ENCODE results near the gene RTL1. TPM values are rescaled to one million over a fixed set of nuclear protein-coding genes. Genes with fewer than 3 reads are reported as not detected.
A peak's percentile ranks its signal among the peaks of the same experiment; 100 is the strongest.

Gene RTL1
- total RNA-seq, 1 experiment from 2014 or later = not detected

- no peaks in the 10 kb centered on the region for H3F3A ChIP-seq (ENCODE audit: low read length, unreplicated experiment)
- H3K9me2 ChIP-seq (replicated peaks; ENCODE audit: low read length) = no peaks in the 10 kb centered on the region
- no peak overlapping the region for H3K4me2 ChIP-seq (ENCODE audit: low read length)
- no peaks in the 10 kb centered on the region for H3K79me2 ChIP-seq (ENCODE audit: low read length)
- no peak overlapping the region for H3K9ac ChIP-seq (ENCODE audit: low read length)
- no peaks in the 10 kb centered on the region for H3K4me1 ChIP-seq (ENCODE audit: insufficient read depth, low read length)
- ATAC-seq = no peak
- intact Hi-C loops (cut with micrococcal nuclease) = no loop called here
- no TSS peak for BruUV-seq (replicated peaks)
- no peak overlapping the region for H3K4me3 ChIP-seq (ENCODE audit: low read length)
- POLR2A ChIA-PET (ENCODE audit: unreplicated experiment) = no interaction called here
- no peaks in the 10 kb centered on the region for H3K36me3 ChIP-seq (ENCODE audit: low read depth, low read length)
- no peak overlapping the region for H3K27ac ChIP-seq (ENCODE audit: low read length)
- no peak overlapping the region for H2AFZ ChIP-seq (ENCODE audit: low read length)
- H4K20me1 ChIP-seq (ENCODE audit: low read length) = no peaks in the 10 kb centered on the region
- no peak for TF ChIP-seq CTCF (conservative IDR thresholded peaks at IDR 0.05; ENCODE audit: low read depth, low read length)
- TF ChIP-seq EZH2phosphoT487 (IDR thresholded peaks at IDR 0.05; ENCODE audit: borderline replicate concordance, low read length) = no peak
- no peak for TF ChIP-seq EZH2 (IDR thresholded peaks at IDR 0.05; ENCODE audit: low read length, unreplicated experiment)
- DNase-seq = no peak
- peaks cover 3% of the 10 kb centered on the region; the same call in 1 of the 2 replicates for H3K27me3 ChIP-seq (ENCODE audit: low read length)
- CTCF ChIA-PET = no interaction called here
- no peaks in the 10 kb centered on the region for H3K9me3 ChIP-seq (ENCODE audit: low read length)
Measured at GRCh38 chr14:100865682-100866591, 37.6 kb downstream of the RTL1 start.

- Histone ChIP-seq H2AFZ (ENCODE audit: low read length) (no peak overlapping the region), H3K4me1 (ENCODE audit: insufficient read depth, low read length) (no peaks in the 10 kb centered on the region), H3K4me3 (ENCODE audit: low read length) (no peak overlapping the region), H3K36me3 (ENCODE audit: low read depth, low read length) (no peaks in the 10 kb centered on the region), H4K20me1 (ENCODE audit: low read length) (no peaks in the 10 kb centered on the region), H3K27me3 (ENCODE audit: low read length) (peaks cover 3% of the 10 kb centered on the region; the same call in 1 of the 2 replicates), H3F3A (ENCODE audit: low read length, unreplicated experiment) (no peaks in the 10 kb centered on the region), H3K9ac (ENCODE audit: low read length) (no peak overlapping the region), H3K9me3 (ENCODE audit: low read length) (no peaks in the 10 kb centered on the region), H3K9me2 (replicated peaks; ENCODE audit: low read length) (no peaks in the 10 kb centered on the region), H3K79me2 (ENCODE audit: low read length) (no peaks in the 10 kb centered on the region), H3K4me2 (ENCODE audit: low read length) (no peak overlapping the region), H3K27ac (ENCODE audit: low read length) (no peak overlapping the region)
- ATAC-seq (peak; percentile 37), DNase-seq (peak; percentile 42)
- TF ChIP-seq CTCF (conservative IDR thresholded peaks at IDR 0.05; ENCODE audit: low read depth, low read length) = no peak
- no peak for TF ChIP-seq EZH2phosphoT487 (IDR thresholded peaks at IDR 0.05; ENCODE audit: borderline replicate concordance, low read length)
- no peak for TF ChIP-seq EZH2 (IDR thresholded peaks at IDR 0.05; ENCODE audit: low read length, unreplicated experiment)
- POLR2A ChIA-PET (ENCODE audit: unreplicated experiment) = no interaction called here
- intact Hi-C loops (cut with micrococcal nuclease) = no loop called here
- no TSS peak for BruUV-seq (replicated peaks)
- CTCF ChIA-PET = no interaction called here
Measured at GRCh38 chr14:100864960-100865681, 38.4 kb downstream of the RTL1 start.

All from PC-3 (cell line).